NCI-H2029 treated with DMSO at 0.1 percent for 48 hours (cell line): ENCODE data around the gene MEGF11.
"Not testable (repeated sequence)": the region's sequence is repeated elsewhere in the genome, so short reads cannot be mapped to it uniquely, and the experiment has no call there.

ENCODE experiments used
- DNase-seq: peaks from one replicate; lab custom pipeline; 2025; lab: John Stamatoyannopoulos, UW

The MEGF11 gene

DNA sequence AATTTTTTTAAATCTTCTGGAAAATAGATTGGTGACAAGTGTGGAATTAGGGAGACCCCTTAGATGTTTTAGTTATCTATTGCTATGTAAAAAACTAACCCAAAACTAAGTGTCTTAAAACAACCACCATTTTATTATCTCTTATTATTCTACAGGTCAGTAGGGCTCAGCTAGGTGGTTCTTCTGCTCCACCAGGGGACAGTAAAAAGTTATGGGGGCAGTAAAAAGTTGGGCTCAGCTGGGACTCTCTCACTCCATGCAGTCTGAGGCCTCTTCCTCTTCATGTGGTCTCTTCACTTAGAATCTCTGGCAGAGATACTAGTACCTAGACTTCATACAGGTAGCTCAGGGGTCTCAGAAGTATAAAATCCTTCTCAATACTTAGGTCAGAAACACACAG lies 21.8 kb upstream of the MEGF11 start:
- DNase-seq, result no peak

DNA sequence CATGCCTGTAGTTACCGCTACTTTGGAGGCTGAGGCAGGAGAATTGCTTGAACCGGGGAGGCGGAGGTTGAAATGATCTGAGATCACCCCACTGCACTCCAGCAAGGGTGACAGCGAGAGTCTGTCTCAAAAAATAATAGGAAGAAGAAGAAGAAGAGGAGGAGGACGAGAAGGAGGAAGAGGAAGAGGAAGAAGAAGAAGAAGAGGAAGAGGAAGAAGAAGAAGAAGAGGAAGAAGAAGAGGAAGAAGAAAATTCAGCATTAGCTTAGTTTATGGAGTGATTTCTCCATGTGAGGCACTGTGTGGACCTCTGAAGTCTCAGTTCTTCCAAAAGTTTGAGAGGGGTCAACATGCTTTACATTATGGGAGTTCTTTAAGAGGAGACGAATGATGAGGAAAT lies 17.4 kb upstream of the MEGF11 start:
- no peak for DNase-seq

DNA sequence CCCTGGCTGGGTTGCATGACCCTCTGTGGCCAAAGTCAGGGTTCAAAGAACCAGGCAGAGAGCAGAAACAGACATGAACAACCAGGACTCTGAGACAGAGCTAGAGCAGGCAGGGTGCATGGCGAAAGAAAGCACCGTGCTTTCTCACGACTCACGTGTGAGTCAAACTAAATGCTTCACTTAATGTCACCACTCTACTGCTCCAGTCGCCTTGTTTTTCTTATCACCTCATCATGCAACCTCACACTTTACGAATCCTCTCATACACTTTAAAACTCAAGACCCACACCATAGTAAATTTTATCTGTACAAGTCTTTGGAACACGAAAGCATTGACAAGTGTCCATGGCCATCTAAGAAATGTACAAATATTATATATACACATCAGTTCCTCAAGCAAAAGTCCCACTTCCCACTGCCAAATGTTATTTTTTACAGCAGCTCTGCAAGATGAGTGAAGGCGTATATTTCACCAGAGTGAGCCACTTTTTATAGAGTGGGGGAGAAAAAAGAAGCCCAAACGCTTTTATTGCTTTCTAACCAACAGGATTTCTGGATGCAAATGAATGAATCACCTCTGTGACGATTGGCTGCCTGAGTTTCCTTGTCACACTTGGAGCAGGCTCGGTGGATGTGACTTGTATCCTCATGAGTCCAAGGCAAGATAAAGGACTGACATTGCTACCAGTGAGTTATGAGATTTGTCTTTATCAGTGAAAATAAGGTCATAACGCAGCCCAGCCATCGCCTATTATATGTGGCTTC lies 16.0 kb upstream of the MEGF11 start:
- no peak for DNase-seq

DNA sequence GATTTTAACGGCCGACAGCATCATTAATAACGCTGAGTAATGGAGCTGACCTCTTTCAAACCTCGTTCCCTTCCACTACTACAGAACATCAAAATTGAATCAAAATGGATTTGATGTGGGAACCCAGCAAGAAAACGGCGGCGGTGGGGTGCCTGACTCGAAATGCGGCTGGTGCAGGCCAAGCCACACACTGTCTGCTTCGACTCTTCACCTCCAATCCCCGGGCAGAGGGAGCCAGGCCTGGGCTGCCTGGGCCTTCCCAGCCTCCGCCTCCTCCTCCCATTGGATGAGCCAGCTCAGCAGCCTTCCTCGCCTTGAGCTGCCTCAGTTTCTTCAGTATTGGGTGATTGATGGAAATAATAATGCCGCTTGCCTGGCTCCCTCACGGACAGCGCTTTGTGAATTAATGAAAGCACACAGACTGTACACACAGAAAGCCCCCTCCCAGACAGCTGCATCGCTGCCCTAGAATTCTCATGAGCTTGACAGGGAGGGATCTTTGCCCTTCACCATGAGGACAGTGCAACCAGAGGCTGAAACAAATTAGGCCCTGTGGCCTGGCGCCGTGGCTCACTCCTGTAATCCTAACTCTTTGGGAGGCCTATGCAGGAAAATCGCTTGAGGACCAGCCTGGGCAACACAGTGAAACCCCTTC lies 11.4 kb upstream of the MEGF11 start:
- no peak for DNase-seq

DNA sequence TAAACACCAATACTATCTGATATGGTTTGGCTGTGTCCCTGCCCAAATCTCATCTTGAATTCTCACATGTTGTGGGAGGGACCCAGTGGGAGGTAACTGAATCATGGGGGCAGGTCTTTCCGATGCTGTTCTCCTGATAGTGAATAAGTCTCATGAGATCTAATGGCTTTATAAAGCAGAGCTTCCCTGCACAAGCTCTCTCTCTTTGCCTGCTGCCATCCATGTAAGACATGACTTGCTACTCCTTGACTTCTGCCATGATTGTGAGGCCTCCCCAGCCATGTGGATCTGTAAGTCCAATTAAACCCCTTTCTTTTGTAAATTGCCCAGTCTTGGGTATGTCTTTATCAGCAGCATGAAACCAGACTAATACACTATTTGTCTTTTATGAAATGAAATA lies 9.3 kb upstream of the MEGF11 start:
- not testable (repeated sequence) for DNase-seq

DNA sequence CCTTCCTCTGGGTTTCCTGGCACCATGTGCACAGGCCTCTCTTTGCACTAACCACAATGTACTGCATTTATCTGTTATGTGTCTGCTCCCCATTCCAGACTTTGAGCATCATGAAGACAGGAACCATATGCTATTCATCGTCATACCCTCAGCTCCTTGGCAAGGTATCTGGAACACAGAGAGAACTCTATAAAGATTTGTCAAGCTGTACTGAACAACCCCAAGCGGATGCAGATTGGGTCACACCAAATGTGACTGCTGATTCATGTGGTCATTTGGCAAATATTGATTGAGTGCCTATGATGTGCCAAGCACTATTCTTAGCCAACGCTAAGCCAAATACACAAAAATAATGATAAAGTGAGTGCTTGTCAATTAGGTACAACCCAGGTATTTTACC lies 7.5 kb upstream of the MEGF11 start:
- no peak for DNase-seq

DNA sequence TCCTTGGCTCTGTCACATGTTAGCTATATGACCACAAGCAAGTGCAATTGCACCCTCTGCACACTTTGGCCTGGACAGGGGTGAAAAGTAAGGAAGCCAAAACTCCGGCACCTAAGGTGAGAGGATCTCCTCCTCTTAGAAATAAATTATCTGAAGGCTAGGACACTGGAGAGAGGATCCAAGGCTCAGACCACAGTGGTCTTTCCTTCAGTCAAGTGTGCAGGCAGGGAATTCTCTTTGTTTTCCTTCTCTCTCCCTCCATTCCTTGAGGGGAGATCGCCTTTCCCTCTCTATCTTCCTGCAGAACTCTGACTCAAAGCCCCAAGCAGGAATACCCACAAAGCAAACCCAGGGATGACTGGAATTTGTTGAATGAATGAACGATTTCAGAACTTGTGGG lies 3.1 kb upstream of the MEGF11 start:
- no peak for DNase-seq

DNA sequence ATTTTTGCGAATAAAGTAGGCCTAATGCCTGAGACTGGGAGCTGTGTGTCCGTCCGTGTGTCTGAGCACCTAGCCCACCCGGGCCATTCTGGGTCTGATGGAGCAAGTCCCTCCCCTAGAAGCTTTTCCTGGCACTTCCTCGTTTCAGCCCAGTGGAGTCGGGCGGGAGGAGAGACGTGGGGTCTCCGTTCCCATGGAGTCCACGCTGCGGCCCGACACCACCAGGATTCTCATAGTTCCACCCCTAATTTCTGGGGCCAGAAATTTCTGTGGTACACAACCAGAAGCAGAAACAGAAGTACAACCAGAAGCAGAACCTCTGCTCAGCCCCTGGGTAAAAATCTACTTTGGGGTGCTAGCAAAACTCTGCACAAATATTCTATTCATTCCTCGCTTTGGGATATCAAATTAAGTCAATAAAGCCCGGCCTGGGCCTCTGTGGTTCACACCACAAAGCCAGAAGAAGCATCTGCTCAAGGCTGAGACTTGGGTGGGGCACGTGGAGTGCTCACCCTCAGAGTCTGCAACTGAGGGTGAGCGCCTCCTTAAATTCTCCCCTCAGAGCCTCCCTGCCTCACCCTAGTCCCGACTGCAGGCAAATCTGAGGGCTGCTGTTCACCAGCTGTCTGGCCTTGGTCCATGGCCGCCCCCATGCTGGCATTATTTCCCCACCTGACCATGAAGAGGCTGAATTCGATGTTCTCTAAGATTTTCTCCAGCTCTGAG lies 1.6 kb upstream of the MEGF11 start:
- no peak for DNase-seq

DNA sequence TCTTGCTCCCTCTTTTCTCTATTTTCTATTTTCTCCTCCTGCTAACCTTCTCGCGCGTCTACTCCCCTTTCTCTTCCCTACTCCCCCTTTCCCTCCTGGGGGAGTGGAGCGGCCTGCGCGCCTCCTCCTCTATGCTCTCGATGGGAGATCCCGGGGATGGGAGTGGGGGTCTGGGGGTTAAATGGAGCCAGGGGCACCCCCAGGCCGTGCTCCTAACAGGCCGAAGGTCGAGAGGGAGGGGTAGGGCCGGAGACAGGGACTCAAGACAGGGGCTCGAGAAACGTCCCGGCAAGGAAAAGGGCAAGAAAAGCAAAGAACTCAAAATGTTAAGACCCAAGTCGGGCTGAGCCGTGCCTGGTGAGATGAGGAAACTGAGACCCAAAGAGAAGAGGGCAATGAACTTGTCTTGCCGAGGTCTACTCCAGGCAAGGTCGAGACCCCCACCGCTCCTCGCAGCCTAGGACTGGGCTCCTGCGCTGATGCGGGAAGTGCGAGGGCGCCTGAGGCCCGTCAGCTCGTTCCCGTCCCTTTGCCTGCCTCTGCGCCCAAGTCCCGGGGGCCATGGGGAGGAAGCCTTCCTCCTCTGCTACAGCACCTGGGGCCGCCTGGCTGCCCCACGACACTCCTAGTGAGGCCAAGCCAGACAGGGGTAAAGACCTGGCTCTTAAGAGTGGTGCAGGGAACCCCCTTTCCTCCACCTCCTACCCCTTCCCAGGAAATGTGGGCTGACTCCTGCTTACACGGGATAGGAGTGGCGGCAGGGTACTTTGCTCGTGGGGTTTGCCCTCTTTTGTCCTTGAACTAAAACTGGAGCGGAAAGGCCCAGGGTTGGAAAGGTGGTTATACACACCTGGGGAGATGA lies 770 bp upstream of the MEGF11 start:
- DNase-seq, result no peak

DNA sequence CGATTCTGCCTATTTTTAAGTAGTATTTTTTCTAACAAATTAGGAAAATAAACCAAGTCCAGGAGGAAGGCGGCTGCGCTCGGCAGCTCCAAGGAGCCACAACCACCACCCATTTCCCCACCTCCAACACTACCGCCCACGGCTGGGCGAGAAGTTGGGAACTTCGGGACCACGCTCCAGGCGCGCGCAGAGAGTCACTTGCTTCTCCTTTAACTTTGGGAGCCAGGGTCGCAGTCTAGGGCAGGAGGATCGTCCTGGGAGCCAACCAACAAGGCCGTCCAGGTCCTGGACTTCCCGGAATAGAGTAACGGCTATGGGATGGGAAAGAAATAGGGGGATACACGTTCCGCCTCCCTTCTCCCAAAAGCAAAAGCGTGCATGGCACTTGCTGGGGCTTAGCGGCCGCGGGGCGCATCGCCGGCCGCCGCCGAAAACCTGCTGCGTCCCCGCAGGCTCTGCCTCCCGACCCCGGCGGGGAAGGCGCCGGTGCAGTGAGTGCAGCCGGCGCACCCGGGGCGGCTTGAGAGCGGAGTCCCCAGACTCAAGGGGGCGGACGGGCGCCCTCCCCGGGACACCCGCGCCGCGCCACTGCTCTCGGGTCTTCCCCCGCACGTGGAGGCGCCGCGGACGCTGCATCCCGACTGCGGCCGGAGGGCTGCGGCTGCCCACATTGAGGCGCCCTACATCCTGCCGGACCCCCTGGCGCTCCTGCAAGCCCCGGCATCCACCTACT lies 699 bp downstream of the MEGF11 start:
- DNase-seq, result no peak

DNA sequence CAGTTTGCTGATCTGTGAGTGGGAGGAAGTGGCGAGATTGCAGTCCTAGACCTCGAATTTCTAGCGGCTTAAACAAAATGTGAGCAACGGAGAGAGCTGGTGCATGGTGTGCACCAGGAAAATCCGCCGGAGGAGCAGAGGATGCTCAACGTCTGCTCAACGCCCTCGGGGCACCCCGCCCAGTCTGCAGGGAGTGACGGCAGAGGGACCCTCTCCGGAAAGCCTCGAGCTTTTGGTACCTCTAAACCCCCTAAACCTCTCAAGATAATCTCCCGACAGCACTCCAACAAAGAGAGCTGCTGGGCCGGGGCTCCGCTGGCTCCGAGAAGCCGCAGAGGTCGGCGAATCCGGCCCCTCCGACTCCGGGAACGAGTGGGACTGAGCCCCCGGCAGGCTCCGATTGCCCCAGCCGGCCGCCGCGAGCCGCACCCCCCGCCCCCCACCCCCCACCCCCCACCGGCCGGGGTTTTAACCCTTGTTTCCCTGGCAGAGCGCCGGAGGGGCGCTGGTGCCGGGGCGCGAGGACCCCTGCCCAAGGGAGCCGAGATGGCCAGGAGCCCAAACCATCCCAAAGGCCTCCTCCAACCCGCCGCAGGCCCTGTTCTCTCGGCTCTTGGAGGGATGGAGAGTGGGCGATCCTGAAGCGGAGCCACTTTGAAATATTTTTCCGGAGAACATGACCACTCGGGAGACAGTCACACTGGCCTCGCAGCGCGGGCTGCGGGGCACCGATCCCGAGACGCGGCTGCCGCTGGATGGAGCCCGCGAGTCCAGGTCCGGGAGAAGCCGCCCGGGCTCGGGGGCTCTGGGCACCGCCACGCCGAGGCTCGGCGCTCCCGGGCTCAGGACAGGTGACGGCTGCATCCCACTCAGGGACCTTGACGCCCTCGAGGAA lies 1.5 kb downstream of the MEGF11 start:
- no peak for DNase-seq

DNA sequence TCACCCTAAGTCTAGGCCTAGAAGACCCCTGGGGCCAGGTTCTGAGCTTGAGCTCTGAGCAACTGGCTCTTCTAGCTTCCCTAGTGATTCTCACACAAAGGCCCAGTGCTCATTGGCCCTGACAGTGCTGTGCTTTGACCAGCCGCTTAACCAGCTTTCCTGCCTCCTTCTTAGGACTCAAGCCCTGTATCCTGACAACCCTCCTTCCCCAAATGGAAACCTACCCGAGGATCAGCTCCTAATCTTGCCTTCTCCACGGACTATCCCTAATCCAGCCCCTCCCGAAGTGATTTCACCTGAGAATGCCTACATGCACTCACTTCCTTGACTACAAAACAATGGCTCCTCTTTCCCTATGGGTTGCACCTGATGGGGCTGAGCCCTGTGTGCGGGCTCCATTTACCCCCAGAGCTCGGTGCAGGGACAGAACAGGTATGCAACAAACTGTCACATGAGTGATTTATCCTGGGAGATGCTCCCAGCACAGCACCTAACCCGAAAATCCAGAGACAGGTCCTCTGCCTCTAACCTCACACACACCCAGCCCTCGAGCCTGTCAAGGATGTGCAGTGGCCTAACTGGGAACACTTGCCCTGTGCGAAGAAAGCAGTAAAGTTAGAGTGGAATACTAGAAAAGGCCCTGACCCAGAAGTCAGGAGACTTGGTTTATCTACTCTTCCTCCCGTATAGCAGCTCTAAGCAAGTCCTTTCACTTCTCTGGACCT lies 2.3 kb downstream of the MEGF11 start:
- no peak for DNase-seq

DNA sequence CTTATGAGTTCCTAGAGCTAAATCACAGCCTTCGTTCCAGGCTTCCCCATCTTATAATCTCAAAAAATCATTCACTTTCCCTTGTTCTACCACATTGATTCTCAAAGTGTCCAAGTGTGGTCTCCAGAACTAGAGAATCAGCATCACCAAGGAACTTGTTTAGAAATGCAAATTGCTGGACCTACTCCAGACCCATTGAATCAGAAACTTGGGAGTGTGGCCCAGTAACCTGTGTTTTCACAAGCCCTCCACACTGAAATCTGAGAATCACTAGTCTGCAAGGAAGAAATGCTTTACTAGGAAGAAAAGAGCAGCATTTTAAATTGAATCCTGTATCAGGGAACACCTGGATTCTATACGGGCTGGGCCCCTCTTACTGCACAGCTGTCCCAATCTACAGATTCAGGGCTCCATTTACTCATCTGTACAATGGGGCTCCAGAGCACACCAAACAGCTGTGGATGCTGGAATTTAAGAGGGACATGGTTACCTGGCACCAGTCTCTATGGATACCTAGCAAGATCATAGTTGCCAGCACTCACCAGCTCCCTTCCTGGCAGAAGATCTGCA lies 3.9 kb downstream of the MEGF11 start:
- no peak for DNase-seq

DNA sequence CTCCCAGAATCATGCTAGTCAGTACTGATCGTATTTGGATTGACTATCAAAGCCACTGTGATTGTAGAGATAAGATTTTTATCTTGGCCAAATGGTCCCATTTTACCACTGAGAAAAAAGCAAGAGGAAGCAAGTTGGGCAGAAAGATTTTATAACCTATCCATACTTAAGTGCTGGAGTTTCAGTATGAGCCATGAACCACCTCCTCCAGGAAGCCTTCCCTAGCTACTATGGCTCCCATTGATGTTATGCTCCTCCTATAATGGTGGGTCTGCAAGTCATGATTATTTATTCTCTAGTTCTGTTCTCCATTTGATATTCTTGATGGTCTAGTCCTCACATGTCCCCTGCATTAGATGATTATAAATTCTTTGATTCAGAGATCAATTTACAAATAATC lies 6.6 kb downstream of the MEGF11 start:
- no peak for DNase-seq

DNA sequence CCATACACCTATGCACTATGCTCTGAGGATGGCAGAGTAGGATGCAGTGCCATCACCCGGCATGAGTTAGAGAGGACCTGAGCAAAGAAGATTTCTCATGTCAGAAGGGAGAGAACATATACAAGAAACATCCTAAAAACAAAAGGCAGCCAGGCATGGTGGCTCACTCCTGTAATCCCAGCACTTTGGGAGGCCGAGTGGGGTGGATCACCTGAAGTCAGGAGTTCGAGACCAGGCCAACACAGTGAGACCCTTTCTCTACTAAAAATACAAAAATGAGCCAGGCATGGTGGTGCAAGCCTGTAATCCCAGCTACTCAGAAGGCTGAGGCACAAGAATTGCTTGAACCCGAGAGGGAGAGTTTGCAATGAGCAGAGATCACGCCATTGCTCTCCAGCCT lies 7.7 kb downstream of the MEGF11 start:
- not testable (repeated sequence) for DNase-seq

DNA sequence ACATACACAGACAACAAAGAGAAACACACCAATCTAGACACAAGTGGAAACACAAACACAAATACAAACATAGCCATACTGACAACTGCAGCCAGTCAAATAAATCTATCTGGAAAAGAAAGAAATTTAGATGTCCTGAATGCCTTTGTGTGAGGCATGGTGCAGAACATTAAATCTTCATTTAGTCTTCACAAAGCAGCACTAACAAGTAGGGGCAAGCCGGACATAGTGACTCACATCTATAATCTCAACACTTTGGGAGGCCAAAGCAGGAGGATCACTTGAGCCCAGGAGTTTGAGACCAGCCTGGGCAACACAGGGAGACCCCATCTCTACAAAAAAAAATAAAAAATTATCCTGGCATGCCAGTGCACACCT lies 11.7 kb downstream of the MEGF11 start:
- no peak for DNase-seq

DNA sequence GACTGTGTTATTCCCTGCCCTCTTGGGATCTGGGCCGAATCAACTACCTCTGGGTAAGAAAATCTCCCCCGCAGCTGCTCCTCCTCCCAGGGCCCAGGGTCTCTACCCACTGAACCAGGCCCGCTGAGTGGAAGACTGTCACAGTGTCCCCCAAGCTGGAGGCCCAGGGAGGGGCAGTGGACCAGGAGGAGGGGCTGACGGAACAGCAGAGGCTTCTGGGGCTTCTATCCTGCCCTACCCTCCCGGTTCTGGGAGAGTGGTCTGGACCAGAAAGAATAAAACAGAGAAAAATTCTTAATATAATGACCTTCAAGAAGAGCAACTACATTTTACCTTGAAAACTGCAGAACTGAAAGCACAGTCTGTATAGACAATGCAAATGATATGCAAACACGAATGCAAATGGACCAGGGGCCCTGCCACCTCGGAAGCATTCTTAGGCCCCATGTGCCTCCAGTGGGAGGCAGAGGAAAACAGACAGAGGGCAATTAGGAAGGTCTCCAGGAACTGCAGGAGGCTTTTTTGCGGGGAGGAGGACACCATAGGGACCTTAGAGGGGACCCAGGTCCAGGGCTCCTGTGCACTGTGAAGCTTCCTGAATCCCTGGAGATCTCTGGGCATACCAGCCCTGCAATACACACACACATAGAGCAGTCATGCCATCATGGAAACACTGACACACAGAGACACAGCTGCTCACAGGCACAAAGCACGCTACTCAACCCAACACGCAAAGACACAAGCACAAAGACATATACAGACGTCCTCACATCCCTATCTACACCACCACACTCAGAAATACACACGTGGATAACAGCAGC lies 12.3 kb downstream of the MEGF11 start:
- no peak for DNase-seq

DNA sequence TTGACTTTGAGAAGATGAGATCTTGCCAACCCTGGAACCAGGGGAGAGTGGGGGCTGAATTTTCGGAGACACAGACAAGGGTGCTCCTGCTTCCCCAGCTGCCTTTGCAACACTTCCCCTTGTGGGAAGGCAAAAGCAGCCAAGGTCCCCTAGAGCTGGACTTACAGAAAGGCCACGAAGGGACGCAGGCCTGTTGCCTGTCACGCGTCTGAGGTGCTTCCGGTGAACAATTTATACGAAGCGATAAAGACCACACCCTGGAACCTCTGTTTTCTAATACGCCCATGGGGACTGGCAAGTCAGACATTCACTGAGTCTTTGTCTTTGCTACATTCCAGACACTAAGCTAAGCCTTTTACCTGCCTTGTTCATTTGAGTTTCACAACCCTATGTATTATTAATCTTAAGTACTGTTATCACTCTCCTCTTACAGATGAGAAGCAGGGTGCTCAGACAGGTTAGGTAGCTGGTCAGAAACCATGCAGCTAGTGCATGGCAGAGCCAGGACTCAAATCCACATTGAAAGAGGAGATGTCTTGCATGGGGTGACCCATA lies 13.2 kb downstream of the MEGF11 start:
- DNase-seq, result no peak
